HG02938 (cell line): ENCODE results near the gene DCPS.
"Not testable (repeated sequence)": the region's sequence is repeated elsewhere in the genome, so short reads cannot be mapped to it uniquely, and the experiment has no call there.

Source experiments
- ATAC-seq: cut with Tn5 transposase; IDR thresholded peaks from one replicate; pipeline ENCODE4 v1.9.1; 2021; ENCODE audit warnings: mild to moderate bottlenecking, moderate library complexity; ENCODE audit not compliant: unreplicated experiment

DCPS gene, protein sequence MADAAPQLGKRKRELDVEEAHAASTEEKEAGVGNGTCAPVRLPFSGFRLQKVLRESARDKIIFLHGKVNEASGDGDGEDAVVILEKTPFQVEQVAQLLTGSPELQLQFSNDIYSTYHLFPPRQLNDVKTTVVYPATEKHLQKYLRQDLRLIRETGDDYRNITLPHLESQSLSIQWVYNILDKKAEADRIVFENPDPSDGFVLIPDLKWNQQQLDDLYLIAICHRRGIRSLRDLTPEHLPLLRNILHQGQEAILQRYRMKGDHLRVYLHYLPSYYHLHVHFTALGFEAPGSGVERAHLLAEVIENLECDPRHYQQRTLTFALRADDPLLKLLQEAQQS

DNA sequence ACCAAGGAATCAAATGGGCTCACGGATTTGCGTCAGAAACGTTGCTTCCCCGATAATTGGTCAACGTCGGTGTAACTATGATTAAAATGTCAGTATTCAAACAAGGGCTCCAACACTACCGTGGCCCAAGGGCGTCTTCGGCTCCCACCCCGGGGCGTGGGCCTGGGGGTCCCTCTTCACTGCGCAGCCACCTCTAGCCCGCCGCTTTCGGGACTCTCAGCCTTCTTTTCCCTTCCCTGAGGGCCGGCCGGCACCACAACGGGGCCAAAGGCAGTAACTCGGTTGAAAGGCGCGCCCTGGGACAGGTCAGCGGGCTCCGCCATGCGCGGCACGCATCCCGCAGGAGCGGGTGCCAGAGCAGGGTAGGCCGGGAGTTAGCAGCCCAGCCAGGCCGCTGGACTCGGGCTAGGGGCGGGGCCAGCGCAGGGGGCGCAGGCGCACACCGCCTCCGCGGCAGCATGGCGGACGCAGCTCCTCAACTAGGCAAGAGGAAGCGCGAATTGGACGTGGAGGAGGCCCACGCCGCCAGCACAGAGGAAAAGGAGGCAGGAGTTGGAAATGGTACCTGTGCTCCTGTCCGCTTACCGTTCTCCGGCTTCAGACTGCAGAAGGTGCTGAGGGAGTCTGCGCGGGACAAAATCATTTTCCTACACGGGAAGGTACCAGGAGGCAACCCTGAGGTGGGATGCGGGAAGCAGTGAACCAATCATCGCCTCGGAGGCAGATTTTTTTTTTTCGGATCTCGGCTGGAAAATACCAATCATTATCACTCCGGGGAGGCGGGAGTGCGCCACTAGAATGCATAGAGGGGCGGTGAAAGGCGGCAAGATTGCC is at the start of gene DCPS:
Gene DCPS (plus strand): TSS at position 438 of the 834 bp plus-strand sequence. CDS start 21 bp downstream, at position 459.
- ATAC-seq = peak; percentile 70

DNA sequence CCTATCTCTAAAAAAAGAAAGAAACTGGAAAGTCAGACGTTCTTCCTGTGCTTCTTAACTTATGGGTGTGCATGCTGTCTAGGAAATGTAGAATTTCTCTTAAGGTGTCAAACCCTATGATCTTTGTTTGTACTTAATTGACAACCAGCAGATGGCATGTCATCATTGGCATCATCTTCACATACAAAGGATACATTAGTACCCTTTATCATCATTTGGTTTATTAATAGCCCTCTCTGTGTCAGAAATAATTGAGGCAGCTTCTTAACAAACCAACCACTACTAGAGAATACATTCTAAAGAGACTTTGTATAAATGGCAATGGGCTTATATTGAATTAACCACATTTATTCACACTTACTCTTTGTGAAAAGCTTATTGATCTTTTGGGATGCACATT is 49.0 kb upstream of the DCPS start:
- ATAC-seq = no peak

DNA sequence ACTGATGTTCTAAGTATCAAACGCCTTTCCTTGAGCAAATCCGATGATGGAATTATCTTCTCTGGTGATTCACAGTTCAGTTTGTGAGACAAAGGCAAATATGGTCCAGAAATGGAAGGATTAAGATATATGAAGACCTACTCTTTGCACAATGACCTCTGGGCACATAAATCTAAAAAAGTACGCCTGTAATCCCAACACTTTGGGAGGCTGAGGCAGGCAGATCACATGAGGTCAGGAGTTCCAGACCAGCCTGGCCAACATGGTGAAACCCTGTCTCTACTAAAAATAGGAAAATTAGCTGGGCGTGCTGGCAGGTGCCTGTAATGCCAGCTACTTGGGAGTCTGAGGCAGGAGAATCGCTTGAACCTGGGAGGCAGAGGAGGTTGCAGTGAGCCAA is 48.4 kb upstream of the DCPS start:
- not testable (repeated sequence) for ATAC-seq

DNA sequence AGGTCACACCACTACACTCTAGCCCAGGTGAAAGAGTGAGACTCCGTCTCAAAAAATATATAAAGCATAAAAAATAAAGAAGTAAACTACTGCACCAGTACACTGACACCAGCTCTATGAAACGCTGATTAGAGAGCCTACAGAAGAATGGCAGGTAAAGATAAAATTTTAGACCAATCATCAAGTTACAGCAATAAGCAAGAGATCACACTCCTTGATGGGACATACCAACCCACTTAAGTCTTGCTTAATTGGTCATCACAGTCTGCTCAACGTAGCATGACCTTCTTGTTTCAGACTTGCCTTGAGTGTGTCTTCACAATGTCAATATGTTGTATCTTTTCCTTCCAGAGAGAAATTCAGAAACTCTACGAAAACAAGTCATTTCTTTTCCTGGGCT is 47.6 kb upstream of the DCPS start:
- no peak for ATAC-seq

DNA sequence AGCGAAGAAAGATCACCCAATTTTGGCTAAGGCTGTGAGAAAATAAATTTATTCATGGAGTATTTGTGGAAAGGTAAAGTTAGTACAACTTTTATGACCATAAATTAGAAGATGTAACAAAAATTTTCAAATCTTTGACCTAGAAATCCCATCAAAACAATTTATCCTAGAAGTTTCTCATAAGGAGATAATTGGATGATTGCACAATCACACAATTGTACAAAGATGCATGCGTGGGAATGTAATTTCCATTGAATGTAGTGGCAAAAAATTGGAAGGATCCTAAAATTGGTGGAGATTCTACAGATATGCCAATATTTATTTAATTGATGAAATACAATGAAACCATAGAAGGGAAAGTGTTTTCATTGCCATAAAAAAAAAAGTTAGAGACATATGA is 46.7 kb upstream of the DCPS start:
- no peak for ATAC-seq

DNA sequence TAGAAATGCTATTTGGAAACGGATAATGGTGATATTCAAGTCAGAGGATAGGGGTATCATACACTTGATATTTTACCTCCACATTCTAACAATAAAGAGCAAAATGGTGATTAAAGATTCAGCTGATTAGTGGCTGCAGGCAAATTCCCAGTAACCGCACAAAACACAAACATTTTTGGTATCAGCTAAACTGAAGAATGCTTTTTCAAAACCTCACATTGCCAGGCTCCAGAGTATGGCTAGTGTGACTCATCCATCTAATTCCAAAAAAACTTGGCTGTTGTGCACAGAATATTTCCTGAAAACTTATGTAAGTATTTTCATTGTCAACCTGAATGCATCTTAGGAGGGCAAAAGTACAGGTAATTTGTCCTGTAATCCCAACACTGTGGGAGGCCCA is 46.1 kb upstream of the DCPS start:
- no peak for ATAC-seq

DNA sequence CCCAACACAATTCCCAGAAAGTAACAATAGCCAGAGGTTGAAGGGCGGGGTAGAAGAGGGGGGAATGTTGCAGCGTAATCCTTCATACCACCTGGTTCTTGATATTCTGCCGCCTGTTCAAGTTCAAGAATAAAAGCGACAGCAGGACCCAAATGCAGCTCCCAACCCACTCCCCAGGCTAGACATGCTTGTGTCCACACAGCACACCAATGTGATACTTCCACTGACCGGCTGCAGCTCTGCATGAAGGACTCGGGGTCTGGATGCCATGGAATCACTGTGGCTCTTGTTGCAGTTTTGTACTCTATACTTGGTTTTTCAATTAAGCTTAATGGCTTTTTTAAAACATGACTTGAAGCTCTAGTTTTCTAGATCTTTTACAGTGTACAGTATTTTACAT is 41.6 kb upstream of the DCPS start:
- ATAC-seq = no peak

DNA sequence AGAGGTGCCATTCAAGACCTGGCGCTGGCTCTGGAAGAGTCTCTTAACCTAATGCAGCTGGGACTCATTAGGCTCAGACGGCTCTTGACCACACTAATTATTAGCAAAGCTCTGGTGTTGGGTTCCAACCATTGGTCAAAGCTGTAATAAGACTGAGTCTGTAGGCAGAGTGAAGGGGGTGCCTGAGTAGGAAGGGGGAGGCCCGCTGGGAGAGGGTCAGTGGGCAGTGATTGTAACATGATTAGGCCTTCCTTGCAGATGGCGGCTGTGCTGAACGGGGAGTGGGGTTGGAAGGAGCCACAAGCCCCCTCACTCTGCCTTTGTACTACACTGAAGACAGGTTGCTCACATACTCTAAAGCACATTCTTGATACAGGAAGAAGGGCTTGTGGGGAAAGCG is 40.4 kb upstream of the DCPS start:
- no peak for ATAC-seq

DNA sequence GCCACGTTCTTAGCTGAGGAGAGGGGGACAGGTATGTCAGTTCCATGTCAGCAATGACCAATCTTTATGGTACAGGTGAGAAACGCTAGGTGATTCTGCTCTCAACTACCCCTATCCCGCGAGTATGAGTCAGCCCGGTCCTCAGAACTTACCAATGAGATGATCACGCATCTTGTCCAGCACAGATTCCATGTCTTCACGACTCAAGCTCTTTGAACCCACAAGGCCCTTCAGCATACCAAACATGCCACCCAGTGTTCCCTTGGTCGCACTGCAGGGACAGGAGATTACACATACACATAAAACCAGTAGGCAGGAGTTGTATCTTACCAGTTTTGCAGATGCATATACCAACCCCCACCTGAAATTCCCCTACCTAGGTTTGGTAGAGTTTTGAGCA is 38.0 kb upstream of the DCPS start:
- ATAC-seq = no peak

DNA sequence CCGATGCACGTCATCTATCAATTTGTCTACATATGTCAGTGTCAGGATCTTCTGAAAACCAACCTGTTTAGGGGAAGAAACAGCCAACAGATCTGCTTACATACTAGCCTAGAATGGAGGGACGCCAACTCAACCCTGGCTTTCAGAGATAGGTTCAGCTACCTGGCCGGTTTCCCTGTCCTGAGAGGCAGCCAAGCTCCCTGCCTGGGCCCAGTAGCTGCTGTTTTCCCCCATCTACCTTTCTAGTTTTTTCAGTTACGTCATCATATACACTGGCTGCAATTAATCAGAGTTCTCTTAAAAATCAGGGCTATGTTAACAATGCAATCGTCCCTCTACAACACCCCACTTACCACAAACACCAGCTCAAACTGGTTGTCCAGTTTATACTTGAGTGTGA is 36.2 kb upstream of the DCPS start:
- ATAC-seq = no peak

DNA sequence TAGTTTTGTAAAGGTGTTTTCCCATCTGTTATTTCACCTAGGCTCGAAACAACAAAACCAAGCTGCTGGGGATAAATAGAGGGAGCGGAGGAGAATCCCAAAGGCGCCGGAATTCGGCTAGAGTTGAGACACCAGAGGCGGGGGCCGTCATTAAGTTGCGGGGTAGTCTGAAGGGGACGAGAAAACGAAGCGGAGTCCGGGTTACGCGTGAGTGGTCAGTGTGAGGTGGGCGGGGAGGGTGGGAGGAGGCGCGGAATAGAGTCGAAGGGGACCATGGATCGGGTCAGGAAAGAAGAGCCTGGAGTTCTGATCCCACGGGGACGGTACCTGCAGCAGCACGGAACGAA is 35.5 kb upstream of the DCPS start:
- peak; percentile 5 for ATAC-seq

DNA sequence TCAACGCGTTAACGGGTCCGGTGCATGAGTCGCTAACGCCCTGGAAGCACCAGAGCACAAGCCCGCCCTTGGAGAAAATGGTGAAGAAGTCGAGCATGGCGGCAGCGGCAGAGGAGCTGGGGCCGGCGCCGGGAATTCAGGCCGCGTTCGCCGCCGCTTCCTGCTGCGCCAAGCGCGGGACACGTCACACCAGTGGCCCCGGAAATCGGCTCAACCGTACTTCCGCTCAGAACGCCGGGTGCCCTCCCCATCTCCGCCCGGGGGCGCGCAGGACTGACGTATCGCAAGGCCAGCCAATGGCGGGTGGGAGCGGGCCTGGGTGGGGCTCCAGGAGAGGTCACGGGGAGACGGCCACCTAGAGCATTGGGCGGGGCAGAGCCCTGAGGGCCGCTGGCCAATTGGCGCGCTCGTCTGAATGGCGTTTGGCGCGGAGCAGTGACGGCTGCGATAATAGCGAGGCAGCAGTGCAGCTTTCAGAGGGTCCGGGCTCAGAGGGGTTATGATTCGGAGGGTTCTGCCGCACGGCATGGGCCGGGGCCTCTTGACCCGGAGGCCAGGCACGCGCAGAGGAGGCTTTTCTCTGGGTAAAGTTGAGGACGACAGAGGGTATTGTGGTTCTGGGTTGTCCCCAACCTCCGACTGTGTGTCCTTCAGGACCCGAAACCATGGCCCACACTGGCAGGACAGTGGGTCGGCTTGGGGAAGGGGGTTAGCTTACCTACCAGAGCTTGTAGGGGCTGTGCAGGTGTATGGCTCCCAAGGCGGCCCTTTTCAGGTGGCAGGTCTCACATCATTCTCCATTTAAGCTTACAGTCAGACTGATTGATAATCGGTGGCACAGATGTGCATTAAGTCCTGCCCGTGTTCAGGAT is 34.9 kb upstream of the DCPS start, which contains the start of the genes FOXRED1 and SRPRA:
Gene FOXRED1 (plus strand): TSS at position 447 of the 872 bp plus-strand sequence. CDS start 53 bp downstream, at position 500.
Gene SRPRA (minus strand): TSS at position 188 of the 872 bp plus-strand sequence. CDS start 91 bp downstream, at position 97.
- peak; percentile 97 for ATAC-seq

DNA sequence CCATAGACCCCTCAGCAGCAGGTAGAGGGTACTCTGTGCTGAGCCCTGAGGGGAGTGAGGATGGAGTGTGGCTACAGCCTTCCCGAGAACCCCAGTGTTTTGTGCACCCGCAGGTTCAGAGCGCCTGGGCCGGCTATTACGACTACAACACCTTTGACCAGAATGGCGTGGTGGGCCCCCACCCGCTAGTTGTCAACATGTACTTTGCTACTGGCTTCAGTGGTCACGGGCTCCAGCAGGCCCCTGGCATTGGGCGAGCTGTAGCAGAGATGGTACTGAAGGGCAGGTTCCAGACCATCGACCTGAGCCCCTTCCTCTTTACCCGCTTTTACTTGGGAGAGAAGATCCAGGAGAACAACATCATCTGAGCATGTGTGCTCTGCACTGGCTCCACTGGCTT is 26.5 kb upstream of the DCPS start:
- no peak for ATAC-seq

DNA sequence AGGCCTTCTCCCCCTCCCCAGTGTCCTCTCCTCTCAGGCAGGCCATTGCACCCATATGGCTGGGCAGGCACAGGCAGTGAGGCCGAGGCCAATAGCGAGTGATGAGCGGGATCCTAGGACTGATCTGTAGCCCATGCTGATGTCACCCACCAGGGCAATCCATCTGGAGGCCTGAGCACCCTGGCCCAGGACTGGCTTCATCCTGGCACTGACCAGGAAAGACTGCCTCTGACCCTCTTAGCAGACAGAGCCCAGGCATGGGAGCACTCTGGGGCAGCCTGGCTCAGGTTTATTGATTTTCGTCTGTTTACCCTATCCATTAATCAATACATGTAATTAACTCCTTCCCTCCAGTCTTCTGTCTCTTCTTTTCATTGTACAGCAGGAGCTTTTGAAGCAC is 26.1 kb upstream of the DCPS start:
- ATAC-seq = no peak

DNA sequence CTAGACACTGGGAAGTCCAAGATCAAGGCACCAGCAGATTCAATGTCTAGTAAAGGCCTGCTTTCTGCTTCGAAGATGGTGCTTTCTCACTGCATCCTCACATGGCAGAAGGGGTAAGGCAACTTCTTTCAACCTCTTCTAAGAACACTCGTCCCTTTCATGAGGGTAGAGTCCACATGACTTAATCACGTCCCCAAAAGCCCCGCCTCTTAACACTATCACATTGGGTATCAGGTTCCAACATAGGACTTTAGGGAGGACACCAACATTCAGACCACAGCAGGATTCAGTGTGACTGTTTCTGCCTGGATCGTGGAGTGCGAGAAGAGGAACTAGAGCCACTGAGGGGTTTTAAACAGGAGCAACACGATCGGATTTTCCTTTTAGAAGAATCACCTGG is 24.7 kb upstream of the DCPS start:
- no peak for ATAC-seq

DNA sequence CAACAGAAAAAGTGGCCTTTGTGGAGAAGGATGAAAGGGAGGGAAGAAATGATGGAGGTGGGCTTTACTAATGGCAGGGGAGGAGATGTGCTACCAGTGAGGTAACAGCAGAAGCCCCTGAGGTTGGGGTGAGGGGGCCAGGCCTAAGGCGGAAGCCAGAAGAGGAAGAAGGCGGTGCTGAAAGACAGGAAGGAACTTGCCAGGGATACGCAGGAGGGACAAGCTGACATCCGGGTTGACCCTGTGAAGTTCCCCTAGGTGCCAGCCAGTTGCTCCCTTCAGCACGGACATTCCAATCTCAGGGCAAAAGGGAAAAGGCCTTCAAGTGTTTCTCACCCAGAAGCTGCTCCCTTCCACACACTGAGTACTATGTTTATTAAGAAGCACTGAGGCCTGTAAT is 23.3 kb upstream of the DCPS start:
- ATAC-seq = no peak

DNA sequence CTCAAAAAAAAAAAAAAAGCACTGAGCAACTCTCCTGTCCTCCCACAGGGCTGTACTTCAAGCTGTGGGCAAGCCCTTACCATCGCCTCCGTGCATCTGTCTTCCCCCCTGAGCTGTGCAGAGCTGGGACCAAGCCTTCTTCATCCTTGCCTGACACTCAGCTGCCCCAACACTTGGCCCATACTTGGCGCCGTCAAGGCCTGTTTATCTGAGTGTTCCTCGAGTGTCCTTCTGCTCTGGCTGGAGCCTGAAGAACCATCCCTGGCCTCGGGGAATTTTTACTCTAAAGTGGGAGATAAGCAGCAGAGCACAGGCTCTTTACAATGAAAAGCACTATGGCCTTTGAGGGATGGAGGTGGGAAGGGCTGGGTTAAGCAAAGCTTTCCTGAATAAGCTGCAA is 22.6 kb upstream of the DCPS start:
- no peak for ATAC-seq

DNA sequence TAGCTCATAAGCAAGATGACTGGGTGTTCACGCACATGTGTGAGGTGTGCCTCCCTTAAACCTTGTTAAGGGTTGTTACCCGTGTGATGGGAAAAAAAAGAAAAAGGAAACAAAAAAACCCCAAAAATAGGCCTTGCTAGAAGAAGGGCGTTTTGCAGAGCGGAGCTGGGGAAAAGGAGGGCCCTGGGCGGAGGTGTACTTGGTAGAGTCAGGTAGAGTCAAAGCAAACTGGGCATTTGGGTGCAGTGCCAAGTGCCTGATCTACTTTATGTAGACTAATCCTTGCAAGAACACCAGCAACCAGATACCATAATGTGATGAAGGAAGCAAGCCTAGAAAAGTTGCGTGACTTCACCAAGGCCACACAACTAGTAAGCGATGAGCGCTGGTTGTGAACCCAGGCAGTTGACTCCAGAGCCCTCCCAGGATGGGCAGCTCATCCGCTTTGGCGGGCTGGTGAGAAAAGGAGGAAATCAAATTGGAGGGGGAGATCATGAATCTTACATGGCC is 22.1 kb upstream of the DCPS start:
- ATAC-seq = no peak

DNA sequence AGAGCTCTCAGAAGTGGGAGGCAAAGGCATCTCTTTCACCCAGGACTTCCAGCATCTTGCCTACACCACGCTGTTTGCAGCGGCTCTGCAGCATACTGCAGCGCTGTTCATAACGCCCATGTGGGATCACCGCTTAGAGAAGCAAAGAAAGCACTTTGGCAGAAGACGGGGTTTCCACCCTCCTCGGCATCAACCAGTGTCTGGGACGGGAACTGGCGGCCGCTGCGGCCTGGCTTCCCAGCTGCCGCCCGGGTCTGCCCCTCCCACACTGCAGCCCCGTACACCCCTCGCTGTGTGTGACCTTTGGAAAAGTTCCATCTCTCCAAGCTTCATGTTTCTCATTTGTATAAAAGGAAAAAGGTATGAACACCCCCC is 21.5 kb upstream of the DCPS start:
- peak; percentile 21 for ATAC-seq

DNA sequence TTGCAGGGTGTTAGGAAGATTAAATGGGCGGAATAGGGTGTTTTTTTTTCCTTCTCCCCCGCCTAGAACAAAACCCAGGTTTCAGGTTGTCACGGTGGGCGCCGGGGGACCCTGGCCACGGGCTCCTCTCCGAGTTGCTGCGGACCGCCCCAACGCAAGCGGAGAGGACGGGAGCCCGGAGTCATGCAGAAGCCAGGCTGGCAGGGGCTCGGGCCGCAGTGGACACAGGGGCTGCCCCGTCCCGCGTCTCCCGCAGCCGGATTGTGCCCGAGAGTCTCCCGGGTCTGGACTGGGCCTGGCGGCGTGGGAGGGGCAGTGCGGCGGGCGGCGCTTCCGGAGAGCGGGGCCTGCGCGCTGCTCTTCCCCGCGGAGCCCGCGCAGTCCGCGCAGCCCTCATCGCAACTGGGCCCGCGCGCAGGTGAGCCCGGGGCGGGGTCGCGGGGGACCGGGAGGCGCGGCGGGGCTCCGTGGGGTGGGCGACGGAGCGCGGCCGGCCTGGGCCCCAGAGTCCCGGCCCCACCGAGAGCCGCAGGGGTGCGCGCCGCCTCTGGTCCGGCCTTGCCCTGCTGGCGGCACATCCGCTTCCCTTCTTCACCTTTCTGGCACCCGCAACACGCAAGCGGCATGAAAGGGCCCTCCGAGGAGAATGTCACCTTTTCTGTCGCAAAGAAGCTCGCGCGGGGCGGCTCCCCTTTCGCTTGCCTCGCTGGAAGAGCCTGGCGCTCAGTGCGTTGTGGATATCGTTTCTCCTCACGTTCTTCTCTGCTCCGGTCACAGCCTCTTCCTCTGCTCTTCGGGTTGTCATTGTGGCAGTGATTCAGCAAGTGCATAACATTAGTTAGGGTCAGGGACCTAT is 20.9 kb upstream of the DCPS start, which contains the start of gene TIRAP:
Gene TIRAP (plus strand): TSS at position 358 of the 856 bp plus-strand sequence. CDS start 7,802 bp downstream, outside the sequence.
- ATAC-seq = peak; percentile 47
